HepG2 (cell line): Measurements from ENCODE around the gene ERRFI1. TPM values are rescaled to one million over a fixed set of nuclear protein-coding genes. Genes with fewer than 3 reads are reported as not detected.

Experiments
- ELF4 ChIP-seq: sonication (generic); formaldehyde crosslinking; IDR thresholded peaks from 2 replicates; pipeline ENCODE4 v1.5.0; 2020; ENCODE audit warnings: missing genetic modification reagents, mild to moderate bottlenecking, moderate library complexity, borderline replicate concordance
- HOXD1 ChIP-seq: sonication (generic); formaldehyde crosslinking; IDR thresholded peaks from 2 replicates; pipeline ENCODE4 v1.5.0; 2020; ENCODE audit warnings: missing genetic modification reagents
- MAFF ChIP-seq: IDR thresholded peaks from 2 replicates; pipeline ENCODE4 v1.6.1; 2011; ENCODE audit warnings: low read depth, low read length, improper control_type of control experiment
- MAFK ChIP-seq, 2 experiments: IDR thresholded peaks in 1 of 2; conservative IDR thresholded peaks in 1 of 2; 2 replicates each; pipeline ENCODE4 v1.6.1; 2011; ENCODE audit warnings: improper control_type of control experiment in 2 of 2, low read length in 2 of 2
- PHF5A ChIP-seq: IDR thresholded peaks from one replicate; pipeline ENCODE4 v1.6.1; 2018; ENCODE audit warnings: low read depth, missing genetic modification reagents; ENCODE audit not compliant: unreplicated experiment
- SPEN ChIP-seq: sonication (generic); formaldehyde crosslinking; IDR thresholded peaks from 2 replicates; pipeline ENCODE4 v1.5.1; 2020; ENCODE audit warnings: low read depth, mild to moderate bottlenecking, missing genetic modification reagents
- ZNF33B ChIP-seq: sonication (generic); formaldehyde crosslinking; IDR thresholded peaks from 2 replicates; pipeline ENCODE4 v1.5.1; 2020; ENCODE audit warnings: mild to moderate bottlenecking, missing genetic modification reagents
- polyA plus RNA-seq, 8 experiments: library from polyadenylated mRNA; depleted of rRNA in 3 of 8; stranded (reverse) in 7 of 8; unstranded in 1 of 8; fragments of >200 nt; fragmentation: Illumina TruSeq in 4 of 8; extraction: Trizol in 4 of 8; gene quantifications; 2 replicates each; pipeline versions ENCODE4 v1.2.1 to v1.2.3, GENCODE V29; 2011 to 2016; ENCODE audit warnings: low read depth in 4 of 8, missing spikeins in 1 of 8, mixed read lengths in 1 of 8; ENCODE audit not compliant: insufficient read depth in 1 of 8
- total RNA-seq, 5 experiments: library from RNA; depleted of rRNA; stranded (reverse); fragments of >200 nt; fragmentation: Illumina TruSeq; extraction: Trizol; gene quantifications; 2 replicates each; pipeline ENCODE4 v1.2.3, GENCODE V29; 2016; ENCODE audit warnings: low read depth in 1 of 5
- TF ChIP-seq, protein P1 (sequence below): fragments of 450-650 bp; IDR thresholded peaks from 2 replicates; pipeline ENCODE4 v1.6.1; 2017
- TF ChIP-seq, protein P2 (sequence below): sonication (generic); formaldehyde crosslinking; IDR thresholded peaks from 2 replicates; pipeline ENCODE4 v1.4.0; 2020; ENCODE audit warnings: mild to moderate bottlenecking, low read depth, missing genetic modification reagents

ERRFI1 gene
- total and polyA plus RNA-seq, 2 of the 13 experiments (the other 11 are each of a cell fraction or from before 2014, with no cell fraction given) = 84.4 to 753 TPM

DNA sequence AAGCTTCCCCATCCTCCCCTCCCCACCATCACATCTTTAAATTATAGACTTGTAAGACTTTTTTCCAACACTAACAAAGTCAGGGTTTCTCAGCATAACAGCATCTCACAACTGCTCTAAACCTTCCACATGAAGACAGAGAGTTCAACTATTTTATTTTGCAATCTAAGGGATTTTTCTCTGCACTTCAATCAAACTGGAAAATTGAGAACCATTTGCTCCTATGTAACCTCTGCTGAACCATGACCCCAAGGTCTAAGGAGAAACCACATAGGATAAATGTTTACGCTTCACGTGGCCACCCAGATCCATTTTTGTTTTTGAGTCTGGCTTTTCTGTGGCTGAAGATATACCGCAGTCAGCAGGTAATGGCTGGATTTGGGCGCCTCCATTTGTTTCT, 13.2 kb downstream of the ERRFI1 start (continued):
- TF ChIP-seq SPEN (CRISPR knock-in tag) = no peak
- TF ChIP-seq, protein P1, sequence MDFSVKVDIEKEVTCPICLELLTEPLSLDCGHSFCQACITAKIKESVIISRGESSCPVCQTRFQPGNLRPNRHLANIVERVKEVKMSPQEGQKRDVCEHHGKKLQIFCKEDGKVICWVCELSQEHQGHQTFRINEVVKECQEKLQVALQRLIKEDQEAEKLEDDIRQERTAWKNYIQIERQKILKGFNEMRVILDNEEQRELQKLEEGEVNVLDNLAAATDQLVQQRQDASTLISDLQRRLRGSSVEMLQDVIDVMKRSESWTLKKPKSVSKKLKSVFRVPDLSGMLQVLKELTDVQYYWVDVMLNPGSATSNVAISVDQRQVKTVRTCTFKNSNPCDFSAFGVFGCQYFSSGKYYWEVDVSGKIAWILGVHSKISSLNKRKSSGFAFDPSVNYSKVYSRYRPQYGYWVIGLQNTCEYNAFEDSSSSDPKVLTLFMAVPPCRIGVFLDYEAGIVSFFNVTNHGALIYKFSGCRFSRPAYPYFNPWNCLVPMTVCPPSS = no peak
- TF ChIP-seq PHF5A (CRISPR knock-in tag) = peak; percentile 48
- no peak for TF ChIP-seq ZNF33B
- TF ChIP-seq MAFF = peak; percentile 67; the same call in 1 of the 2 replicates
- no peak for TF ChIP-seq HOXD1
- 0 out of 2 replicates have a peak, but pooled peaks have one; percentile 31 for TF ChIP-seq ELF4 (CRISPR knock-in tag)
- TF ChIP-seq, protein P2, sequence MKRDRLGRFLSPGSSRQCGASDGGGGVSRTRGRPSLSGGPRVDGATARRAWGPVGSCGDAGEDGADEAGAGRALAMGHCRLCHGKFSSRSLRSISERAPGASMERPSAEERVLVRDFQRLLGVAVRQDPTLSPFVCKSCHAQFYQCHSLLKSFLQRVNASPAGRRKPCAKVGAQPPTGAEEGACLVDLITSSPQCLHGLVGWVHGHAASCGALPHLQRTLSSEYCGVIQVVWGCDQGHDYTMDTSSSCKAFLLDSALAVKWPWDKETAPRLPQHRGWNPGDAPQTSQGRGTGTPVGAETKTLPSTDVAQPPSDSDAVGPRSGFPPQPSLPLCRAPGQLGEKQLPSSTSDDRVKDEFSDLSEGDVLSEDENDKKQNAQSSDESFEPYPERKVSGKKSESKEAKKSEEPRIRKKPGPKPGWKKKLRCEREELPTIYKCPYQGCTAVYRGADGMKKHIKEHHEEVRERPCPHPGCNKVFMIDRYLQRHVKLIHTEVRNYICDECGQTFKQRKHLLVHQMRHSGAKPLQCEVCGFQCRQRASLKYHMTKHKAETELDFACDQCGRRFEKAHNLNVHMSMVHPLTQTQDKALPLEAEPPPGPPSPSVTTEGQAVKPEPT (CRISPR knock-in tag) = no peak
- peak; percentile 57 to 80 for TF ChIP-seq MAFK (conservative IDR thresholded peaks at IDR 0.05 in 1 of 2, IDR thresholded peaks at IDR 0.05 in 1 of 2; ENCODE audit: low read length in 2 of 2)
- TF ChIP-seq, all 625 proteins: peak for 7
